ENCODE measurements around the gene SEZ6L2.

DNA sequence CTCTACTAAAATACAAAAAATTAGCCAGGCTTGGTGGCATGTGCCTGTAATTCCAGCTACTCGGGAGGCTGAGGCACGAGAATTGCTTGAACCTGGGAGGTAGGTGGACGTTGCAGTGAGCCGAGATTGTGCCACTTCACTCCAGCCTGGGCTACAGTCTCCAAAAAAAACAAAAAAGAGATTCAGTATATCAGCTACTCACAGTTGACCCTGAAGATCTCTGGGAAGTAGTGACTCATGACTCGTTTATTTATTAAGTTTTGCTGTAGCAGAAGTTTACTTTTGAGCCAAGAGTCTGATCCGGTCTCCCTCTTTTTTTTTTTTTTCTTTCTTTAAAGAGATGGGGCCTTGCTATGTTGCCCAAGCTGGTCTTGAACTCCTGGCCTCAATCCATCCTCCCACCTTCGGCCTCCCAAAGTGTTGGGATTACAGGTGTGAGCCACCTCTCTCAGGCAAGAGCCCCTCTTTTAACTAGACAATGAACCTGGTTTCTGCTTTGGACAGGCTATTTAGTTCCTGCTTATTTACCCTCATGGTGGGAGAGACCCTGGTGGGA is 74.7 kb downstream of the SEZ6L2 start:
- TF ChIP-seq, protein P1, sequence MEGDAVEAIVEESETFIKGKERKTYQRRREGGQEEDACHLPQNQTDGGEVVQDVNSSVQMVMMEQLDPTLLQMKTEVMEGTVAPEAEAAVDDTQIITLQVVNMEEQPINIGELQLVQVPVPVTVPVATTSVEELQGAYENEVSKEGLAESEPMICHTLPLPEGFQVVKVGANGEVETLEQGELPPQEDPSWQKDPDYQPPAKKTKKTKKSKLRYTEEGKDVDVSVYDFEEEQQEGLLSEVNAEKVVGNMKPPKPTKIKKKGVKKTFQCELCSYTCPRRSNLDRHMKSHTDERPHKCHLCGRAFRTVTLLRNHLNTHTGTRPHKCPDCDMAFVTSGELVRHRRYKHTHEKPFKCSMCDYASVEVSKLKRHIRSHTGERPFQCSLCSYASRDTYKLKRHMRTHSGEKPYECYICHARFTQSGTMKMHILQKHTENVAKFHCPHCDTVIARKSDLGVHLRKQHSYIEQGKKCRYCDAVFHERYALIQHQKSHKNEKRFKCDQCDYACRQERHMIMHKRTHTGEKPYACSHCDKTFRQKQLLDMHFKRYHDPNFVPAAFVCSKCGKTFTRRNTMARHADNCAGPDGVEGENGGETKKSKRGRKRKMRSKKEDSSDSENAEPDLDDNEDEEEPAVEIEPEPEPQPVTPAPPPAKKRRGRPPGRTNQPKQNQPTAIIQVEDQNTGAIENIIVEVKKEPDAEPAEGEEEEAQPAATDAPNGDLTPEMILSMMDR (conservative IDR thresholded peaks at IDR 0.05; ENCODE audit: low read depth in 2 of 2), result no peak
- TF ChIP-seq CREB1 (CRISPR knock-in tag; IDR thresholded peaks at IDR 0.05; ENCODE audit: low read depth) (no peak), POLR2AphosphoS5 (IDR thresholded peaks at IDR 0.05; ENCODE audit: low read depth) (no peak), EZH2 (IDR thresholded peaks at IDR 0.05; ENCODE audit: low read depth, unreplicated experiment) (no peak), EZH2phosphoT487 (IDR thresholded peaks at IDR 0.05; ENCODE audit: unreplicated experiment) (no peak), JUNB (IDR thresholded peaks at IDR 0.05; ENCODE audit: unreplicated experiment) (no peak)
- TF ChIP-seq, protein P2, sequence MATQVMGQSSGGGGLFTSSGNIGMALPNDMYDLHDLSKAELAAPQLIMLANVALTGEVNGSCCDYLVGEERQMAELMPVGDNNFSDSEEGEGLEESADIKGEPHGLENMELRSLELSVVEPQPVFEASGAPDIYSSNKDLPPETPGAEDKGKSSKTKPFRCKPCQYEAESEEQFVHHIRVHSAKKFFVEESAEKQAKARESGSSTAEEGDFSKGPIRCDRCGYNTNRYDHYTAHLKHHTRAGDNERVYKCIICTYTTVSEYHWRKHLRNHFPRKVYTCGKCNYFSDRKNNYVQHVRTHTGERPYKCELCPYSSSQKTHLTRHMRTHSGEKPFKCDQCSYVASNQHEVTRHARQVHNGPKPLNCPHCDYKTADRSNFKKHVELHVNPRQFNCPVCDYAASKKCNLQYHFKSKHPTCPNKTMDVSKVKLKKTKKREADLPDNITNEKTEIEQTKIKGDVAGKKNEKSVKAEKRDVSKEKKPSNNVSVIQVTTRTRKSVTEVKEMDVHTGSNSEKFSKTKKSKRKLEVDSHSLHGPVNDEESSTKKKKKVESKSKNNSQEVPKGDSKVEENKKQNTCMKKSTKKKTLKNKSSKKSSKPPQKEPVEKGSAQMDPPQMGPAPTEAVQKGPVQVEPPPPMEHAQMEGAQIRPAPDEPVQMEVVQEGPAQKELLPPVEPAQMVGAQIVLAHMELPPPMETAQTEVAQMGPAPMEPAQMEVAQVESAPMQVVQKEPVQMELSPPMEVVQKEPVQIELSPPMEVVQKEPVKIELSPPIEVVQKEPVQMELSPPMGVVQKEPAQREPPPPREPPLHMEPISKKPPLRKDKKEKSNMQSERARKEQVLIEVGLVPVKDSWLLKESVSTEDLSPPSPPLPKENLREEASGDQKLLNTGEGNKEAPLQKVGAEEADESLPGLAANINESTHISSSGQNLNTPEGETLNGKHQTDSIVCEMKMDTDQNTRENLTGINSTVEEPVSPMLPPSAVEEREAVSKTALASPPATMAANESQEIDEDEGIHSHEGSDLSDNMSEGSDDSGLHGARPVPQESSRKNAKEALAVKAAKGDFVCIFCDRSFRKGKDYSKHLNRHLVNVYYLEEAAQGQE (IDR thresholded peaks at IDR 0.05; ENCODE audit: unreplicated experiment), result no peak

All from GM23338 (cell line).